Peyer's patch (tissue), 4 donors: ENCODE data around the gene STIM2. TPM values are rescaled to one million over a fixed set of nuclear protein-coding genes. Genes with fewer than 3 reads are reported as not detected.
A peak's percentile ranks its signal among the peaks of the same experiment; 100 is the strongest.

Experiments used
- DNase-seq, 3 donors: peaks; one replicate each; pipeline ENCODE4 v3.0.0-alpha.2; 2017 to 2019
- H3K27ac ChIP-seq, 4 donors: fragments of 200-600 bp; sonication (generic); one replicate each; pipeline ENCODE4 v1.5.1; 2016 to 2019
- H3K27me3 ChIP-seq, 2 donors: fragments of 200-600 bp; sonication (generic); one replicate each; pipeline ENCODE4 v1.5.1; 2019
- H3K36me3 ChIP-seq, 3 donors: fragments of 200-600 bp; sonication (generic); one replicate each; pipeline ENCODE4 v1.5.1; 2016 to 2019
- H3K4me1 ChIP-seq, 4 donors: fragments of 200-600 bp; sonication (generic); one replicate each; pipeline ENCODE4 v1.5.1; 2016 to 2019
- H3K4me3 ChIP-seq, 4 donors: fragments of 200-600 bp; sonication (generic); 1 replicate in 3 of 4; 2 replicates in 1 of 4; pipeline ENCODE4 v1.5.1; 2016 to 2019; ENCODE audit warnings: mild to moderate bottlenecking in 1 of 4
- H3K9me3 ChIP-seq, 4 donors: fragments of 200-600 bp; sonication (generic); one replicate each; pipeline ENCODE4 v1.5.1; 2016 to 2019; ENCODE audit warnings: mild to moderate bottlenecking in 1 of 4
- CTCF ChIP-seq, 6 experiments: fragments of 450-650 bp in 4 of 6; fragments of 200-600 bp in 2 of 6; sonication (generic) in 1 of 6; IDR thresholded peaks; one replicate each; pipeline ENCODE4 v1.5.1; 2017 to 2019; ENCODE audit warnings: antibody characterized with exemption in 6 of 6, mild to moderate bottlenecking in 3 of 6, moderate library complexity in 1 of 6
- POLR2A ChIP-seq, 2 donors: fragments of 450-650 bp; IDR thresholded peaks; one replicate each; pipeline ENCODE4 v1.5.1; 2017; ENCODE audit warnings: antibody characterized with exemption in 2 of 2, mild to moderate bottlenecking in 2 of 2, moderate library complexity in 2 of 2
- total RNA-seq, 4 donors: library from RNA; depleted of rRNA; stranded (reverse); fragments of >200 nt; gene quantifications; one replicate each; pipeline ENCODE4 v1.1.0, GENCODE V29; 2016

The STIM2 gene
- total RNA-seq, 4 donors from 2014 or later = 35.7 to 82.5 (median 39.2) TPM

DNA sequence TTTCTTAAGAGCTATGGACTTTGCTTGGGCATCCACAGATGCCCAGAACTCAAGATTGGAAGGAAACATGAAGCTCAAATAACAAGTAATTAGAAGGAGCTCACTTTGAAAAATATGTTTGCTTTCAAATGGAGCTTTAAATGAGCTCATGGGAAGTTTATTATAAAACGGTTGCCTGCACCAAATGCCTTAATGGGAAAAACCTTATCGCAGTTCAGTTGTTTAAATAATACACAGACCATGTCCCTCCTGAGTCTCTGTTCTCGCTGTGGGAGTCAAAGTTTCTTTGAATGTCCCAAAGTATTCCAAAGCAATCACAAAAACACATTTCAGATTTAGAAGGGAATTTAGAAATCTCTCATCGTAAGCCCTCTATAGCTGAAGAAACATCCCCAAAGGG is 31.6 kb upstream of the STIM2 start:
- TF ChIP-seq CTCF (IDR thresholded peaks at IDR 0.05) (no peak), POLR2A (IDR thresholded peaks at IDR 0.05) (no peak)
- Histone ChIP-seq H3K9me3 (no peaks in the 10 kb centered on the region), H3K27ac (peak overlapping the region in 1 of 4 donors; percentile 12), H3K4me1 (peaks cover 0 to 9% (median 8%) of the 10 kb centered on the region in 4 donors), H3K4me3 (no peak overlapping the region), H3K36me3 (no peaks in the 10 kb centered on the region), H3K27me3 (no peaks in the 10 kb centered on the region)
- no peak for DNase-seq

- Histone ChIP-seq H3K27me3 (no peaks in the 10 kb centered on the region), H3K9me3 (no peaks in the 10 kb centered on the region), H3K27ac (no peak overlapping the region), H3K36me3 (no peaks in the 10 kb centered on the region), H3K4me1 (peaks cover 0 to 9% (median 8%) of the 10 kb centered on the region in 4 donors), H3K4me3 (no peak overlapping the region)
- TF ChIP-seq POLR2A (IDR thresholded peaks at IDR 0.05) = no peak
- TF ChIP-seq CTCF (IDR thresholded peaks at IDR 0.05) = no peak
- no peak for DNase-seq
Observed at GRCh38 chr4:26830033-26830432, 30.6 kb upstream of the STIM2 start.

GRCh38 chr4:26830701-26831100 is 29.9 kb upstream of the STIM2 start:
- DNase-seq = no peak
- H3K4me3 ChIP-seq = no peak overlapping the region
- no peak overlapping the region for H3K27ac ChIP-seq
- H3K9me3 ChIP-seq = no peaks in the 10 kb centered on the region
- TF ChIP-seq CTCF (IDR thresholded peaks at IDR 0.05) (no peak), POLR2A (IDR thresholded peaks at IDR 0.05) (no peak)
- H3K36me3 ChIP-seq = no peaks in the 10 kb centered on the region
- no peaks in the 10 kb centered on the region for H3K27me3 ChIP-seq
- H3K4me1 ChIP-seq = peaks cover 0 to 9% (median 8%) of the 10 kb centered on the region in 4 donors

- Histone ChIP-seq H3K4me1 (peaks cover 0 to 5% (median 0%) of the 10 kb centered on the region in 4 donors), H3K9me3 (no peaks in the 10 kb centered on the region), H3K36me3 (no peaks in the 10 kb centered on the region), H3K27ac (no peak overlapping the region), H3K27me3 (no peaks in the 10 kb centered on the region), H3K4me3 (no peak overlapping the region)
- TF ChIP-seq CTCF (IDR thresholded peaks at IDR 0.05) (no peak), POLR2A (IDR thresholded peaks at IDR 0.05) (no peak)
- DNase-seq = no peak
Observed at GRCh38 chr4:26836539-26836938, 24.1 kb upstream of the STIM2 start.

GRCh38 chr4:26837993-26838842 is 22.4 kb upstream of the STIM2 start:
- Histone ChIP-seq H3K36me3 (no peaks in the 10 kb centered on the region), H3K4me3 (peak overlapping the region in 2 of 4 donors; percentile 27 to 39), H3K27ac (no peak overlapping the region), H3K4me1 (peaks cover 0 to 5% (median 0%) of the 10 kb centered on the region in 4 donors), H3K9me3 (no peaks in the 10 kb centered on the region), H3K27me3 (no peaks in the 10 kb centered on the region)
- TF ChIP-seq POLR2A (IDR thresholded peaks at IDR 0.05) (no peak), CTCF (IDR thresholded peaks at IDR 0.05) (no peak)
- DNase-seq = no peak
